ENCODE measurements around the gene LRFN5. TPM values are rescaled to one million over a fixed set of nuclear protein-coding genes. Genes with fewer than 3 reads are reported as not detected.

Gene LRFN5
- total RNA-seq, 1 experiment from 2014 or later: not detected

DNA sequence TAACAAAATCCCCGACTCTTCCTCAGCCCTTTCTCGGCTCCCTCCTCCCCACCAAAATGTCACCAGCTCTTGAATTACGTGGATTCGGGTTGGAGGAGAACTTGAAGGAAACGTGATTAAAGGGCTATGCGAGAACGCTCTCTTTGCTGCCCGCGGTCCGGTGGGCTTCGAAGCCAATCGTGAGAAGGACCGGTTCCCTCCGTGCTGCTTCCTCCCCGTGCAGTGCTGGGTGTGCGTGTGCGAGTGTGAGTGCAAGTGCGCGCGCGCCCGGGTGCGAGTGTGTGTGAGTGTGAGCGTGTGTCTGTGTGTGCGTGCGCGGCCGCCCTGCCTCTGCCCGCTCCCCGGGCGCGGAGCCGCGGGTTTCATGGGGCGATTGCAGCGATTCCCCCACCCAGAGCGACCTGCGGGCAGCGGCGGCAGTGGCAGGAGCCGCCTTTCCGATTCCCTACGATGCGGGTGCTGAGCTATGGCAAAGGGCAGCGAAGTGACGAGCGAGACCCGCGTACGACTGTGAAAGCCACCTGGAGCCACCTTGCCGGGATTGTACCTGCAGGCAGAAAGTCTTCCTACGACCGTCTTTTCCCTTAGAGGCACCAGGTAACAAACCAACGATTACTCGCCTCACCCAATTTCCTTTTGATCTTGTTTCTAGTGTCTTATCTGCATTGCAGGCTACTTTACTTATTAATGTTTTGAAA, 1.4 kb downstream of the LRFN5 start:
- CTCF ChIA-PET: no interaction called here
- BruUV-seq (replicated peaks): no TSS peak
- no peak for DNase-seq

DNA sequence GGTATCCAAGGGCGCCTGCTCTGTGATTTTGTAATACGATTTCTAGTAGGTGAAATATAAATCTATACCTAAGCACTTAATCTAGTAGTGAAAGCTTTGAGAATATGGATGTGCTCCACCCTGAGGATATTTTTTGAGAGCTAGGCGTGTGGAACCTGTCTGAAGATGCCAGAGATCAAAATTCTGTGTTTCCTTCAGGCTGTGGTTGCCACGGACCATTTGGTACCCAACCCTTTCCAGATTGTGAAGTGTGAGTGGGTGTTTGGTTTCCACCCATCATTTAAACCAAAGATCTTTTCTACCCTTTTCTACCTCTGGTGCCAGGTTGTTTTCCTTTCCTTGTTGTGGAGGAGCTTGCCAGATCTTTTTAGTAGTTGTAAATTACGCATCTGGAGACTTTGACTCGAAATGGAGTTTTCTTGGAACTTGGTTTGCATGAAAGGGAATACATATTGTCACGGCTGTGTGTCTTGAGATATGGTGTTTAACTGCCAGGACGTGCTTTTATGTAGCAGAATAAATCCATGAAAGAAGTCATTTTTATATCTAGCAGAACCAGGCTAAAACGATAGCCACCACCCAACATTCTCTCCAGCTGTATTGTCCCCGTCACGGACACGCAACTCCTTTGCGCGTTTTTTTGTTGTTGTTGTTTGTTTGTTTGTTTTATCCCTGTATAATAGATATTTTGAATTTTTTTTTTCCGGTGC, 2.2 kb downstream of the LRFN5 start:
- CTCF ChIA-PET: no interaction called here
- H3K4me1 Mint-ChIP-seq (ENCODE audit: low read depth, unreplicated experiment): no peaks in the 10 kb centered on the region
- peaks cover 3% of the 10 kb centered on the region for H3K9me3 Mint-ChIP-seq (ENCODE audit: low read depth, unreplicated experiment)
- H3K27ac Mint-ChIP-seq (ENCODE audit: unreplicated experiment): no peak overlapping the region
- TF ChIP-seq, protein P1, sequence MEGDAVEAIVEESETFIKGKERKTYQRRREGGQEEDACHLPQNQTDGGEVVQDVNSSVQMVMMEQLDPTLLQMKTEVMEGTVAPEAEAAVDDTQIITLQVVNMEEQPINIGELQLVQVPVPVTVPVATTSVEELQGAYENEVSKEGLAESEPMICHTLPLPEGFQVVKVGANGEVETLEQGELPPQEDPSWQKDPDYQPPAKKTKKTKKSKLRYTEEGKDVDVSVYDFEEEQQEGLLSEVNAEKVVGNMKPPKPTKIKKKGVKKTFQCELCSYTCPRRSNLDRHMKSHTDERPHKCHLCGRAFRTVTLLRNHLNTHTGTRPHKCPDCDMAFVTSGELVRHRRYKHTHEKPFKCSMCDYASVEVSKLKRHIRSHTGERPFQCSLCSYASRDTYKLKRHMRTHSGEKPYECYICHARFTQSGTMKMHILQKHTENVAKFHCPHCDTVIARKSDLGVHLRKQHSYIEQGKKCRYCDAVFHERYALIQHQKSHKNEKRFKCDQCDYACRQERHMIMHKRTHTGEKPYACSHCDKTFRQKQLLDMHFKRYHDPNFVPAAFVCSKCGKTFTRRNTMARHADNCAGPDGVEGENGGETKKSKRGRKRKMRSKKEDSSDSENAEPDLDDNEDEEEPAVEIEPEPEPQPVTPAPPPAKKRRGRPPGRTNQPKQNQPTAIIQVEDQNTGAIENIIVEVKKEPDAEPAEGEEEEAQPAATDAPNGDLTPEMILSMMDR (IDR thresholded peaks at IDR 0.05; ENCODE audit: unreplicated experiment): no peak
- no TSS peak for BruUV-seq (replicated peaks)
- intact Hi-C loops (cut with micrococcal nuclease; ENCODE audit: unreplicated experiment): no loop called here
- H3K27me3 Mint-ChIP-seq (ENCODE audit: unreplicated experiment): no peaks in the 10 kb centered on the region
- H3K4me3 Mint-ChIP-seq (ENCODE audit: low read depth, unreplicated experiment): no peak overlapping the region
- DNase-seq: no peak
- no peaks in the 10 kb centered on the region for H3K36me3 Mint-ChIP-seq (ENCODE audit: insufficient read depth, unreplicated experiment)

More for the DNA sequence above, 1.4 kb downstream of the LRFN5 start:
- intact Hi-C loops (cut with micrococcal nuclease; ENCODE audit: unreplicated experiment): no loop called here
- Mint-ChIP-seq H3K4me1 (ENCODE audit: low read depth, unreplicated experiment) (no peaks in the 10 kb centered on the region), H3K4me3 (ENCODE audit: low read depth, unreplicated experiment) (no peak overlapping the region), H3K27ac (ENCODE audit: unreplicated experiment) (no peak overlapping the region), H3K36me3 (ENCODE audit: insufficient read depth, unreplicated experiment) (no peaks in the 10 kb centered on the region), H3K9me3 (ENCODE audit: low read depth, unreplicated experiment) (peaks cover 3% of the 10 kb centered on the region), H3K27me3 (ENCODE audit: unreplicated experiment) (no peaks in the 10 kb centered on the region)
- TF ChIP-seq, protein P1 (IDR thresholded peaks at IDR 0.05; ENCODE audit: unreplicated experiment): no peak

DNA sequence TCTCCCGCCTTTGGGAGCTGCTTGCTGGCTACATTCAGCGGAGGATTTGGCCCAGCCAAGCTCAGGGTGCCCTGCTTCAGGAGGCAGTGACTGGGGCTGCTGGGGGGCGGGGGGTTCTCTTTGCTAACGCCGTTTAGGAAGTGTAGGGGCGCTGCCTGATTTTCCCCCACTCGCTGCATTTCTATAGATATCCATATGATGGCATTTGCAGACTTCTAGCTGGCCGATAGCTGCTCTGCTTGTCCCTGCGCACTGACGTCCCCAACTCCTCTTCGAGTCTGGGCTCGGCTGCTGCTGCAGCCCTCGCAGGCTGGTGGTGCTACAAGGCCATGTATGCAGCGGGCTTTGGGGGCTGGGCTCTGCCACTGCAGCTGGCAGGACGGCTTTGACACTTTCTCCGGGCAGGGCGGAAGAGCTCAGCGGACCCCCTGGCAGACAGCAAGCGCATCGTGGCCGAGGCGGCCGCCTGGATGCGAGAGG, 3.1 kb downstream of the LRFN5 start:
- Mint-ChIP-seq H3K4me1 (ENCODE audit: low read depth, unreplicated experiment) (no peaks in the 10 kb centered on the region), H3K27ac (ENCODE audit: unreplicated experiment) (no peak overlapping the region), H3K36me3 (ENCODE audit: insufficient read depth, unreplicated experiment) (no peaks in the 10 kb centered on the region), H3K27me3 (ENCODE audit: unreplicated experiment) (no peaks in the 10 kb centered on the region), H3K4me3 (ENCODE audit: low read depth, unreplicated experiment) (no peak overlapping the region), H3K9me3 (ENCODE audit: low read depth, unreplicated experiment) (peaks cover 3% of the 10 kb centered on the region)
- TF ChIP-seq, protein P1 (IDR thresholded peaks at IDR 0.05; ENCODE audit: unreplicated experiment): no peak
- intact Hi-C loops (cut with micrococcal nuclease; ENCODE audit: unreplicated experiment): no loop called here
- CTCF ChIA-PET: no interaction called here
- no TSS peak for BruUV-seq (replicated peaks)
- no peak for DNase-seq

DNA sequence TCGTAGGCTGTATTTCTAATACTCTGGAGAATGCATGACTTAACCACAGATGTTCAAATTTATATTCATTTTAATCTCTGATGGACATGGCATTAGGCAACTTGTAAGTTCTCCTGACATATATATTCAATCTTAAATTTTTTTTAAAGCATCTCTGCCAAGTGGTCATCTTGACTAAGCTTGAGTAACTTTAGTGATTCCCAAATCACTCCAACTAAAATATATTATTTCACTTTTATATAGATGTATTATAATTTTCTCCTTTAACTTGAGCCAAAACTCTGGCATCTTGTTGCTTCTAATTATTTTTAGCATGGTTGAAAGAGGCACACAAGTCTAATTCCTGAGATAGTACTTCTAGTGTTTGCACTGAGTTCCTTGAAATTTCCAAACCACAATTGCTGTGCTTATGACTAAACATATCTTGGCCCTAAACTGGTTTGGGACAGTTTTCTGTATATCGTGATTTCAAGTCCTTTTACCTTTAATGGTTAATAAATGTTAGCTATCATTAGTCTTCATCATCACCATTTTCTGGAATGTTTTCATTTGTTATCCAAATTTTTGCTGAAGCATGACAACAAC, 8.4 kb downstream of the LRFN5 start:
- TF ChIP-seq, protein P1 (IDR thresholded peaks at IDR 0.05; ENCODE audit: unreplicated experiment): no peak
- CTCF ChIA-PET: no interaction called here
- intact Hi-C loops (cut with micrococcal nuclease; ENCODE audit: unreplicated experiment): no loop called here
- no peak for DNase-seq
- H3K27me3 Mint-ChIP-seq (ENCODE audit: unreplicated experiment): no peaks in the 10 kb centered on the region
- H3K4me3 Mint-ChIP-seq (ENCODE audit: low read depth, unreplicated experiment): no peak overlapping the region
- BruUV-seq (replicated peaks): no TSS peak
- no peaks in the 10 kb centered on the region for H3K36me3 Mint-ChIP-seq (ENCODE audit: insufficient read depth, unreplicated experiment)
- H3K4me1 Mint-ChIP-seq (ENCODE audit: low read depth, unreplicated experiment): no peaks in the 10 kb centered on the region
- H3K27ac Mint-ChIP-seq (ENCODE audit: unreplicated experiment): no peak overlapping the region
- peaks cover 3% of the 10 kb centered on the region for H3K9me3 Mint-ChIP-seq (ENCODE audit: low read depth, unreplicated experiment)

Data from Calu3 (cell line).